ENCODE results near the gene RPL36. TPM values are rescaled to one million over a fixed set of nuclear protein-coding genes. Genes with fewer than 3 reads are reported as not detected.

RPL36 gene
- total and polyA plus RNA-seq, 9 of the 15 experiments (the other 6 are each of a cell fraction or from before 2014, with no cell fraction given): 350 to 3,412 (median 1,507) TPM

- TF ChIP-seq ZNF431 (CRISPR knock-in tag; IDR thresholded peaks at IDR 0.05) (0 out of 2 replicates have a peak, but pooled peaks have one; percentile 68), NELFE (IDR thresholded peaks at IDR 0.05; ENCODE audit: insufficient read depth, insufficient read length) (no peak), HBP1 (CRISPR knock-in tag; IDR thresholded peaks at IDR 0.05) (peak; percentile 9; the same call in 1 of the 2 replicates), CBX1 (IDR thresholded peaks at IDR 0.05; ENCODE audit: low read depth) (peak; percentile 76; the same call in 1 of the 2 replicates), C11orf30 (IDR thresholded peaks at IDR 0.05; ENCODE audit: low read depth) (no peak), KLF13 (tag; IDR thresholded peaks at IDR 0.05; ENCODE audit: borderline replicate concordance, low read depth) (peak; percentile 42; the same call in 1 of the 2 replicates), ZC3H8 (IDR thresholded peaks at IDR 0.05) (no peak), HDAC2 (IDR thresholded peaks at IDR 0.05) (no peak), POLR2AphosphoS5 (IDR thresholded peaks at IDR 0.05; ENCODE audit: control insufficient read depth, insufficient read depth, low read depth, low read length) (peak; percentile 15; the same call in 1 of the 2 replicates), FOXP4 (CRISPR knock-in tag; IDR thresholded peaks at IDR 0.05; ENCODE audit: borderline replicate concordance) (no peak), NFIC (IDR thresholded peaks at IDR 0.05) (peak; percentile 4; the same call in 1 of the 2 replicates), HDAC6 (IDR thresholded peaks at IDR 0.05; ENCODE audit: low read depth, low read length) (no peak), TFAP4 (CRISPR knock-in tag; IDR thresholded peaks at IDR 0.05; ENCODE audit: borderline replicate concordance) (0 out of 2 replicates have a peak, but pooled peaks have one; percentile 3), TAF1 (IDR thresholded peaks at IDR 0.05; ENCODE audit: control insufficient read depth, extremely low read depth, insufficient read depth, low read length, severe bottlenecking) (peak; percentile 28), POLR3G (IDR thresholded peaks at IDR 0.05; ENCODE audit: extremely low read depth, insufficient read length, insufficient replicate concordance) (no peak), ZC3H4 (CRISPR knock-in tag; IDR thresholded peaks at IDR 0.05; ENCODE audit: borderline replicate concordance) (no peak; the same call in 1 of the 2 replicates), ZNF589 (CRISPR knock-in tag; IDR thresholded peaks at IDR 0.05; ENCODE audit: low read depth) (0 out of 2 replicates have a peak, but pooled peaks have one; percentile 67), MAZ (CRISPR knock-in tag; conservative IDR thresholded peaks at IDR 0.05 in 1 of 2, IDR thresholded peaks at IDR 0.05 in 1 of 2) (peak; percentile 22 to 36; a peak in 3 of 4 replicates), ZNF740 (CRISPR knock-in tag; IDR thresholded peaks at IDR 0.05) (0 out of 2 replicates have a peak, but pooled peaks have one; percentile 46), ZNF740 (tag; IDR thresholded peaks at IDR 0.05) (no peak), PHB (CRISPR knock-in tag; IDR thresholded peaks at IDR 0.05) (peak; percentile 87; the same call in 1 of the 2 replicates), OTX1 (CRISPR knock-in tag; IDR thresholded peaks at IDR 0.05) (peak; percentile 28; the same call in 1 of the 2 replicates)
Observed at GRCh38 chr19:5690955-5691821, 1.1 kb downstream of the RPL36 start (continued).

Data from K562 (cell line).